ENCODE measurements around the gene SGSM2.

- no peak for TF ChIP-seq POLR2A (IDR thresholded peaks at IDR 0.05)
- TF ChIP-seq EP300 (IDR thresholded peaks at IDR 0.05), result no peak
- no peak for TF ChIP-seq CTCF (IDR thresholded peaks at IDR 0.05)
Measured at GRCh38 chr17:2419486-2419885, 82.2 kb downstream of the SGSM2 start.
